Activated CD8-positive, alpha-beta memory T cell treated with anti-CD3 and anti-CD28 coated beads, Interleukin-2, amount 10 ng/mL, durations not matched to agents 7 days and 5 days (primary cell): ENCODE results near the gene CCSER1. TPM values are rescaled to one million over a fixed set of nuclear protein-coding genes. Genes with fewer than 3 reads are reported as not detected.

ENCODE experiments used
- ATAC-seq: fragments of 150-1000 bp; cut with Tn5 transposase; one replicate; pipeline ENCODE4 v1.10.0; 2021; ENCODE audit warnings: moderate library complexity
- CTCF ChIA-PET: fragments of 350-600 bp; sonication (Branson Sonifier 250); formaldehyde crosslinking; loops from one replicate; lab custom pipeline; 2021; ENCODE audit warnings: antibody characterized with exemption; lab: Charles Lee
- DNase-seq: peaks from one replicate; pipeline ENCODE4 v3.0.0-alpha.2; 2020
- H3K27ac Mint-ChIP-seq: one replicate; pipeline ENCODE4 v1.8.0; 2021; ENCODE audit warnings: mild to moderate bottlenecking, mixed read lengths
- H3K27me3 Mint-ChIP-seq: one replicate; pipeline ENCODE4 v1.8.0; 2021; ENCODE audit warnings: mixed read lengths
- H3K36me3 Mint-ChIP-seq: one replicate; pipeline ENCODE4 v1.8.0; 2021; ENCODE audit warnings: mild to moderate bottlenecking, mixed read lengths
- H3K4me1 Mint-ChIP-seq: one replicate; pipeline ENCODE4 v1.8.0; 2021; ENCODE audit warnings: mixed read lengths
- H3K4me3 Mint-ChIP-seq: one replicate; pipeline ENCODE4 v1.8.0; 2021; ENCODE audit warnings: mild to moderate bottlenecking, moderate library complexity, mixed read lengths
- H3K9me3 Mint-ChIP-seq: one replicate; pipeline ENCODE4 v1.8.0; 2022; ENCODE audit warnings: low read depth, mixed read lengths
- total RNA-seq, 2 experiments: library from RNA; stranded (reverse); gene quantifications; one replicate each; pipeline ENCODE4 v1.2.3, GENCODE V29; 2021

Gene CCSER1
- total RNA-seq, 2 experiments from 2014 or later = 0.16 TPM; not detected in 1

GRCh38 chr4:90148574-90149148 lies 21.5 kb downstream of the CCSER1 start:
- ATAC-seq = no peak
- CTCF ChIA-PET = no interaction called here
- no peak overlapping the region for H3K27ac Mint-ChIP-seq
- DNase-seq = no peak
- no peaks in the 10 kb centered on the region for H3K36me3 Mint-ChIP-seq
- no peaks in the 10 kb centered on the region for H3K4me1 Mint-ChIP-seq
- no peaks in the 10 kb centered on the region for H3K27me3 Mint-ChIP-seq
- H3K9me3 Mint-ChIP-seq = no peaks in the 10 kb centered on the region
- no peak overlapping the region for H3K4me3 Mint-ChIP-seq

GRCh38 chr4:90152024-90152423 lies 24.8 kb downstream of the CCSER1 start:
- Mint-ChIP-seq H3K9me3 (no peaks in the 10 kb centered on the region), H3K27me3 (no peaks in the 10 kb centered on the region), H3K4me1 (no peaks in the 10 kb centered on the region), H3K27ac (no peak overlapping the region), H3K4me3 (no peak overlapping the region), H3K36me3 (no peaks in the 10 kb centered on the region)
- DNase-seq (no peak), ATAC-seq (no peak)
- CTCF ChIA-PET = no interaction called here

- CTCF ChIA-PET = no interaction called here
- ATAC-seq = no peak
- Mint-ChIP-seq H3K27ac (no peak overlapping the region), H3K4me3 (no peak overlapping the region), H3K4me1 (no peaks in the 10 kb centered on the region), H3K36me3 (no peaks in the 10 kb centered on the region), H3K27me3 (no peaks in the 10 kb centered on the region), H3K9me3 (no peaks in the 10 kb centered on the region)
- DNase-seq = no peak
Observed at GRCh38 chr4:90159193-90159592, 32.0 kb downstream of the CCSER1 start.

GRCh38 chr4:90160044-90160443 lies 32.9 kb downstream of the CCSER1 start:
- CTCF ChIA-PET = no interaction called here
- ATAC-seq = no peak
- DNase-seq = no peak
- H3K36me3 Mint-ChIP-seq = no peaks in the 10 kb centered on the region
- H3K4me3 Mint-ChIP-seq = no peak overlapping the region
- no peaks in the 10 kb centered on the region for H3K4me1 Mint-ChIP-seq
- no peaks in the 10 kb centered on the region for H3K9me3 Mint-ChIP-seq
- H3K27ac Mint-ChIP-seq = no peak overlapping the region
- H3K27me3 Mint-ChIP-seq = no peaks in the 10 kb centered on the region

- H3K27me3 Mint-ChIP-seq = no peaks in the 10 kb centered on the region
- H3K36me3 Mint-ChIP-seq = no peaks in the 10 kb centered on the region
- DNase-seq (no peak), ATAC-seq (no peak)
- CTCF ChIA-PET = no interaction called here
- no peak overlapping the region for H3K4me3 Mint-ChIP-seq
- H3K4me1 Mint-ChIP-seq = no peaks in the 10 kb centered on the region
- H3K27ac Mint-ChIP-seq = no peak overlapping the region
- H3K9me3 Mint-ChIP-seq = no peaks in the 10 kb centered on the region
Observed at GRCh38 chr4:90162566-90162965, 35.4 kb downstream of the CCSER1 start.

- ATAC-seq (no peak), DNase-seq (no peak)
- no peaks in the 10 kb centered on the region for H3K27me3 Mint-ChIP-seq
- CTCF ChIA-PET = no interaction called here
- no peaks in the 10 kb centered on the region for H3K9me3 Mint-ChIP-seq
- no peak overlapping the region for H3K27ac Mint-ChIP-seq
- H3K36me3 Mint-ChIP-seq = no peaks in the 10 kb centered on the region
- H3K4me1 Mint-ChIP-seq = no peaks in the 10 kb centered on the region
- no peak overlapping the region for H3K4me3 Mint-ChIP-seq
Observed at GRCh38 chr4:90163872-90164271, 36.7 kb downstream of the CCSER1 start.

- Mint-ChIP-seq H3K4me1 (no peaks in the 10 kb centered on the region), H3K36me3 (no peaks in the 10 kb centered on the region), H3K27me3 (no peaks in the 10 kb centered on the region), H3K4me3 (no peak overlapping the region), H3K27ac (no peak overlapping the region), H3K9me3 (peaks cover 2% of the 10 kb centered on the region)
- DNase-seq (no peak), ATAC-seq (no peak)
- CTCF ChIA-PET = no interaction called here
Observed at GRCh38 chr4:90165883-90166282, 38.7 kb downstream of the CCSER1 start.

- no peak for ATAC-seq
- Mint-ChIP-seq H3K4me1 (no peaks in the 10 kb centered on the region), H3K27me3 (no peaks in the 10 kb centered on the region), H3K9me3 (peaks cover 2% of the 10 kb centered on the region), H3K36me3 (no peaks in the 10 kb centered on the region), H3K4me3 (no peak overlapping the region), H3K27ac (no peak overlapping the region)
- CTCF ChIA-PET = no interaction called here
- DNase-seq = no peak
Observed at GRCh38 chr4:90171491-90171890, 44.3 kb downstream of the CCSER1 start.

- H3K4me1 Mint-ChIP-seq = no peaks in the 10 kb centered on the region
- H3K36me3 Mint-ChIP-seq = no peaks in the 10 kb centered on the region
- CTCF ChIA-PET = no interaction called here
Observed at GRCh38 chr4:90174621-90175023, 47.4 kb downstream of the CCSER1 start.

GRCh38 chr4:90181644-90182043 lies 54.5 kb downstream of the CCSER1 start:
- Mint-ChIP-seq H3K27ac (no peak overlapping the region), H3K9me3 (no peaks in the 10 kb centered on the region), H3K27me3 (no peaks in the 10 kb centered on the region), H3K4me1 (no peaks in the 10 kb centered on the region), H3K4me3 (no peak overlapping the region), H3K36me3 (no peaks in the 10 kb centered on the region)
- ATAC-seq (no peak), DNase-seq (no peak)
- CTCF ChIA-PET = no interaction called here

More at GRCh38 chr4:90174621-90175023, 47.4 kb downstream of the CCSER1 start:
- no peak for ATAC-seq
- no peak overlapping the region for H3K4me3 Mint-ChIP-seq
- H3K9me3 Mint-ChIP-seq = peaks cover 2% of the 10 kb centered on the region
- no peak for DNase-seq
- H3K27ac Mint-ChIP-seq = no peak overlapping the region
- no peaks in the 10 kb centered on the region for H3K27me3 Mint-ChIP-seq

GRCh38 chr4:90183254-90183653 lies 56.1 kb downstream of the CCSER1 start:
- Mint-ChIP-seq H3K4me1 (no peaks in the 10 kb centered on the region), H3K27ac (no peak overlapping the region), H3K36me3 (no peaks in the 10 kb centered on the region), H3K27me3 (no peaks in the 10 kb centered on the region), H3K4me3 (no peak overlapping the region), H3K9me3 (no peaks in the 10 kb centered on the region)
- DNase-seq (no peak), ATAC-seq (no peak)
- CTCF ChIA-PET = no interaction called here

- H3K36me3 Mint-ChIP-seq = no peaks in the 10 kb centered on the region
- no peaks in the 10 kb centered on the region for H3K27me3 Mint-ChIP-seq
- ATAC-seq (no peak), DNase-seq (no peak)
- H3K4me3 Mint-ChIP-seq = no peak overlapping the region
- H3K4me1 Mint-ChIP-seq = no peaks in the 10 kb centered on the region
- no peak overlapping the region for H3K27ac Mint-ChIP-seq
- CTCF ChIA-PET = no interaction called here
- H3K9me3 Mint-ChIP-seq = no peaks in the 10 kb centered on the region
Observed at GRCh38 chr4:90184560-90184959, 57.4 kb downstream of the CCSER1 start.

- Mint-ChIP-seq H3K36me3 (no peaks in the 10 kb centered on the region), H3K4me3 (no peak overlapping the region), H3K4me1 (no peaks in the 10 kb centered on the region), H3K27me3 (no peaks in the 10 kb centered on the region), H3K9me3 (no peaks in the 10 kb centered on the region), H3K27ac (no peak overlapping the region)
- CTCF ChIA-PET = no interaction called here
- ATAC-seq = no peak
- no peak for DNase-seq
Observed at GRCh38 chr4:90185416-90185815, 58.2 kb downstream of the CCSER1 start.

- Mint-ChIP-seq H3K4me3 (no peak overlapping the region), H3K27me3 (no peaks in the 10 kb centered on the region), H3K36me3 (no peaks in the 10 kb centered on the region), H3K27ac (no peak overlapping the region), H3K9me3 (no peaks in the 10 kb centered on the region), H3K4me1 (no peaks in the 10 kb centered on the region)
- DNase-seq (no peak), ATAC-seq (no peak)
- CTCF ChIA-PET = no interaction called here
Observed at GRCh38 chr4:90186229-90186628, 59.0 kb downstream of the CCSER1 start.
